Measurements from ENCODE around the gene CAPZA1. TPM values are rescaled to one million over a fixed set of nuclear protein-coding genes. Genes with fewer than 3 reads are reported as not detected.

The CAPZA1 gene
- total and polyA plus RNA-seq, 10 of the 15 experiments (the other 5 are each of a cell fraction or from before 2014, with no cell fraction given) = 187 to 886 (median 278) TPM

DNA sequence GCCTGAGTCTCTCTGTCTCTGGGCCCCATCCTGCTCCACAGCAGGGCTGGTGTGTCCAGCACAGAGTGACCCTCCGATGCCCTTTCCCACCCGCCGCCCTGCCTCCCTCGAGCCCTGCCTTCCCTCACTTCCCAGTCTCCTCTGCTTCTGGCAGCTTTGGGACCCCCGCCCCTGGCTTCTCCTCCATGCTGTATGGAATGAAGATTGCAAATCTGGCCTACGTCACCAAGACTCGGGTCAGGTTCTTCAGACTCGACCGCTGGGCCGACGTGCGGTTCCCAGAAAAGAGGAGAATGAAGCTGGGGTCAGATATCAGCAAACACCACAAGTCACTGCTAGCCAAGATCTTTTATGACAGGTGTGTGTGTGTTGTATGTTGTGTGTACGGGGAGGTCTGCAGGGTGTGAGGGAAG, 69.2 kb downstream of the CAPZA1 start:
- 88% methylated on average over 13 of the region's 13 CpGs for WGBS (ENCODE audit: insufficient coverage, insufficient replicate concordance, low lambda C conversion rate, missing lambda C conversion rate)
- peaks cover 3 to 10% of the 10 kb centered on the region in 2 experiments for H3K36me3 ChIP-seq (ENCODE audit: control insufficient read depth in 2 of 2, insufficient read depth in 2 of 2, low read length in 1 of 2)
- H3K4me1 ChIP-seq (ENCODE audit: control insufficient read depth, insufficient read depth, low read length) = peaks cover 11% of the 10 kb centered on the region; the same call in 1 of the 2 replicates
- TF ChIP-seq MTA3 (IDR thresholded peaks at IDR 0.05; ENCODE audit: borderline replicate concordance, low read length) (no peak), SIX5 (IDR thresholded peaks at IDR 0.05; ENCODE audit: low read depth, low read length, severe bottlenecking) (no peak), RCOR1 (conservative IDR thresholded peaks at IDR 0.05; ENCODE audit: low read depth, low read length) (no peak), TCF12 (IDR thresholded peaks at IDR 0.05; ENCODE audit: low read depth, low read length) (no peak), PAX5 (IDR thresholded peaks at IDR 0.05; ENCODE audit: borderline replicate concordance, low read depth, low read length) (no peak), POLR2AphosphoS2 (IDR thresholded peaks at IDR 0.05; ENCODE audit: low read depth, low read length) (no peak), GATAD2B (conservative IDR thresholded peaks at IDR 0.05; ENCODE audit: low read depth) (no peak), RAD51 (IDR thresholded peaks at IDR 0.05) (no peak), FOXM1 (IDR thresholded peaks at IDR 0.05; ENCODE audit: low read depth, low read length) (no peak), NFYB (IDR thresholded peaks at IDR 0.05; ENCODE audit: insufficient read depth, low read depth, low read length) (no peak), YY1 (IDR thresholded peaks at IDR 0.05; ENCODE audit: low read depth, low read length) (no peak), ETV6 (conservative IDR thresholded peaks at IDR 0.05 in 1 of 2, IDR thresholded peaks at IDR 0.05 in 1 of 2; ENCODE audit: borderline replicate concordance in 1 of 2, low read depth in 1 of 2) (no peak), WRNIP1 (IDR thresholded peaks at IDR 0.05; ENCODE audit: borderline replicate concordance, low read depth, low read length) (no peak), CHD1 (IDR thresholded peaks at IDR 0.05; ENCODE audit: low read depth, low read length) (no peak)
- TF ChIP-seq, protein P1, sequence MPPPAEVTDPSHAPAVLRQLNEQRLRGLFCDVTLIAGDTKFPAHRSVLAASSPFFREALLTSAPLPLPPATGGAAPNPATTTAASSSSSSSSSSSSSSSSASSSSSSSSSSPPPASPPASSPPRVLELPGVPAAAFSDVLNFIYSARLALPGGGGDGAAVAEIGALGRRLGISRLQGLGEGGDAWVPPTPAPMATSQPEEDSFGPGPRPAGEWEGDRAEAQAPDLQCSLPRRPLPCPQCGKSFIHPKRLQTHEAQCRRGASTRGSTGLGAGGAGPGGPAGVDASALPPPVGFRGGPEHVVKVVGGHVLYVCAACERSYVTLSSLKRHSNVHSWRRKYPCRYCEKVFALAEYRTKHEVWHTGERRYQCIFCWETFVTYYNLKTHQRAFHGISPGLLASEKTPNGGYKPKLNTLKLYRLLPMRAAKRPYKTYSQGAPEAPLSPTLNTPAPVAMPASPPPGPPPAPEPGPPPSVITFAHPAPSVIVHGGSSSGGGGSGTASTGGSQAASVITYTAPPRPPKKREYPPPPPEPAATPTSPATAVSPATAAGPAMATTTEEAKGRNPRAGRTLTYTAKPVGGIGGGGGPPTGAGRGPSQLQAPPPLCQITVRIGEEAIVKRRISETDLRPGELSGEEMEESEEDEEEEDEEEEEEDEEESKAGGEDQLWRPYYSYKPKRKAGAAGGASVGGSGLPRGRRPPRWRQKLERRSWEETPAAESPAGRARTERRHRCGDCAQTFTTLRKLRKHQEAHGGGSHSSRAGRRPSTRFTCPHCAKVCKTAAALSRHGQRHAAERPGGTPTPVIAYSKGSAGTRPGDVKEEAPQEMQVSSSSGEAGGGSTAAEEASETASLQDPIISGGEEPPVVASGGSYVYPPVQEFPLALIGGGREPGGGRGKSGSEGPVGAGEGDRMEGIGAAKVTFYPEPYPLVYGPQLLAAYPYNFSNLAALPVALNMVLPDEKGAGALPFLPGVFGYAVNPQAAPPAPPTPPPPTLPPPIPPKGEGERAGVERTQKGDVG (CRISPR knock-in tag; IDR thresholded peaks at IDR 0.05) = no peak
- TF ChIP-seq, protein P2, sequence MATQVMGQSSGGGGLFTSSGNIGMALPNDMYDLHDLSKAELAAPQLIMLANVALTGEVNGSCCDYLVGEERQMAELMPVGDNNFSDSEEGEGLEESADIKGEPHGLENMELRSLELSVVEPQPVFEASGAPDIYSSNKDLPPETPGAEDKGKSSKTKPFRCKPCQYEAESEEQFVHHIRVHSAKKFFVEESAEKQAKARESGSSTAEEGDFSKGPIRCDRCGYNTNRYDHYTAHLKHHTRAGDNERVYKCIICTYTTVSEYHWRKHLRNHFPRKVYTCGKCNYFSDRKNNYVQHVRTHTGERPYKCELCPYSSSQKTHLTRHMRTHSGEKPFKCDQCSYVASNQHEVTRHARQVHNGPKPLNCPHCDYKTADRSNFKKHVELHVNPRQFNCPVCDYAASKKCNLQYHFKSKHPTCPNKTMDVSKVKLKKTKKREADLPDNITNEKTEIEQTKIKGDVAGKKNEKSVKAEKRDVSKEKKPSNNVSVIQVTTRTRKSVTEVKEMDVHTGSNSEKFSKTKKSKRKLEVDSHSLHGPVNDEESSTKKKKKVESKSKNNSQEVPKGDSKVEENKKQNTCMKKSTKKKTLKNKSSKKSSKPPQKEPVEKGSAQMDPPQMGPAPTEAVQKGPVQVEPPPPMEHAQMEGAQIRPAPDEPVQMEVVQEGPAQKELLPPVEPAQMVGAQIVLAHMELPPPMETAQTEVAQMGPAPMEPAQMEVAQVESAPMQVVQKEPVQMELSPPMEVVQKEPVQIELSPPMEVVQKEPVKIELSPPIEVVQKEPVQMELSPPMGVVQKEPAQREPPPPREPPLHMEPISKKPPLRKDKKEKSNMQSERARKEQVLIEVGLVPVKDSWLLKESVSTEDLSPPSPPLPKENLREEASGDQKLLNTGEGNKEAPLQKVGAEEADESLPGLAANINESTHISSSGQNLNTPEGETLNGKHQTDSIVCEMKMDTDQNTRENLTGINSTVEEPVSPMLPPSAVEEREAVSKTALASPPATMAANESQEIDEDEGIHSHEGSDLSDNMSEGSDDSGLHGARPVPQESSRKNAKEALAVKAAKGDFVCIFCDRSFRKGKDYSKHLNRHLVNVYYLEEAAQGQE (IDR thresholded peaks at IDR 0.05; ENCODE audit: low read depth, low read length) = no peak
- TF ChIP-seq, protein P3, sequence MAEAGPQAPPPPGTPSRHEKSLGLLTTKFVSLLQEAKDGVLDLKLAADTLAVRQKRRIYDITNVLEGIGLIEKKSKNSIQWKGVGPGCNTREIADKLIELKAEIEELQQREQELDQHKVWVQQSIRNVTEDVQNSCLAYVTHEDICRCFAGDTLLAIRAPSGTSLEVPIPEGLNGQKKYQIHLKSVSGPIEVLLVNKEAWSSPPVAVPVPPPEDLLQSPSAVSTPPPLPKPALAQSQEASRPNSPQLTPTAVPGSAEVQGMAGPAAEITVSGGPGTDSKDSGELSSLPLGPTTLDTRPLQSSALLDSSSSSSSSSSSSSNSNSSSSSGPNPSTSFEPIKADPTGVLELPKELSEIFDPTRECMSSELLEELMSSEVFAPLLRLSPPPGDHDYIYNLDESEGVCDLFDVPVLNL (IDR thresholded peaks at IDR 0.05; ENCODE audit: low read depth, low read length) = no peak
- H4K20me1 ChIP-seq (ENCODE audit: control insufficient read depth, insufficient read depth) = 0 out of 2 replicates have a peak, but pooled peaks cover 3% of the 10 kb centered on the region
- no peak overlapping the region for H2AFZ ChIP-seq (ENCODE audit: control insufficient read depth, low read depth, low read length)
- ChIA-PET CTCF (no interaction called here), SMC1A (ENCODE audit: uncharacterized antibody, unreplicated experiment) (no interaction called here), POLR2A (no interaction called here), RAD21 (ENCODE audit: unreplicated experiment) (no interaction called here)
- in situ Hi-C loops (cut with MboI) (no loop called here), intact Hi-C loops (cut with micrococcal nuclease; ENCODE audit: unreplicated experiment) (no loop called here)
- FAIRE-seq (no peak), DNase-seq (ENCODE audit: low read depth, low spot score) (no peak), ATAC-seq (no peak)
- no peak overlapping the region for H3K4me2 ChIP-seq (ENCODE audit: control insufficient read depth, insufficient read depth)
- no peak overlapping the region for H3K9ac ChIP-seq (ENCODE audit: control insufficient read depth, insufficient read depth, low read length)
- no peaks in the 10 kb centered on the region; the same call in 1 of the 2 replicates for H3K79me2 ChIP-seq (ENCODE audit: control insufficient read depth, insufficient read depth, low read length)
- H3K27ac ChIP-seq (ENCODE audit: control insufficient read depth, insufficient read depth) = no peak overlapping the region
- no peaks in the 10 kb centered on the region for H3K27me3 ChIP-seq (replicated peaks in 1 of 2; ENCODE audit: control insufficient read depth in 2 of 2, insufficient read depth in 2 of 2, low read length in 1 of 2)
- H3K9me3 ChIP-seq (replicated peaks; ENCODE audit: control insufficient read depth, insufficient read depth, low read length) = no peaks in the 10 kb centered on the region
- no TSS peak for BruUV-seq (replicated peaks)
- H3K4me3 ChIP-seq = no peak overlapping the region
